ENCODE data around the gene PINK1.
"Not testable (repeated sequence)": the region's sequence is repeated elsewhere in the genome, so short reads cannot be mapped to it uniquely, and the experiment has no call there.

The PINK1 gene

DNA sequence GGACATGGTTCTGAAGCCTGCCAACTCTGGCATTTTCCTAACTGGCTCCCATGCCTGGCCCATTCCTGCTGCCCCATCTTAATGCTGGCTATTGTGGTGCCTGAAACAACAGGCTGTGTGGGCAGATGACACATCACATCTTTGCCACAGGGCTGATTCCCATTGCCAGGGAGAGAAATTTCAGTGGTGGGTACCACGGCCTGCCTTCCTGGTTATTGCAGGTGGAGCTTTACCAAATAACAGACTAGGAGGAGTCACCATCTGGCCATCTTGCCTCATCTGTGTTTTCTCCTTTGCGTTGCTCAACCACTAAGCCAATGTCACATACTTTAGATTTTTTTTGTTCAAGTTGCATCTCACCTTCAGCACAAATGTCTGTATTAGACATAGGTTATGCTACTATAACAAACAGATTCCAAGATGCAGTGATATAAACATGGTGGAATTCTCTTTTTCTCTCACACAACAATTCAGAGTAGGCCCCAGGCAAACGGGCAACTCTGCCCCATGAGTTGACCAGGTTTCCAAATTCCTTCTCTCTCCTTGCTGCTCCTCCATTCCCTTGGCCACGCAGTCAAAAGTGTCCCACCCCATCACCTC, 30.3 kb upstream of the PINK1 start:
- no peaks in the 10 kb centered on the region for H3K4me1 ChIP-seq (ENCODE audit: insufficient read depth, low read length)
- no peaks in the 10 kb centered on the region for H3K36me3 ChIP-seq (ENCODE audit: insufficient read depth, low read length)
- no peak overlapping the region for H3K9ac ChIP-seq (ENCODE audit: low read depth, low read length)
- H3K9me3 ChIP-seq (ENCODE audit: control insufficient read depth, insufficient read depth, low read length) = no peaks in the 10 kb centered on the region

DNA sequence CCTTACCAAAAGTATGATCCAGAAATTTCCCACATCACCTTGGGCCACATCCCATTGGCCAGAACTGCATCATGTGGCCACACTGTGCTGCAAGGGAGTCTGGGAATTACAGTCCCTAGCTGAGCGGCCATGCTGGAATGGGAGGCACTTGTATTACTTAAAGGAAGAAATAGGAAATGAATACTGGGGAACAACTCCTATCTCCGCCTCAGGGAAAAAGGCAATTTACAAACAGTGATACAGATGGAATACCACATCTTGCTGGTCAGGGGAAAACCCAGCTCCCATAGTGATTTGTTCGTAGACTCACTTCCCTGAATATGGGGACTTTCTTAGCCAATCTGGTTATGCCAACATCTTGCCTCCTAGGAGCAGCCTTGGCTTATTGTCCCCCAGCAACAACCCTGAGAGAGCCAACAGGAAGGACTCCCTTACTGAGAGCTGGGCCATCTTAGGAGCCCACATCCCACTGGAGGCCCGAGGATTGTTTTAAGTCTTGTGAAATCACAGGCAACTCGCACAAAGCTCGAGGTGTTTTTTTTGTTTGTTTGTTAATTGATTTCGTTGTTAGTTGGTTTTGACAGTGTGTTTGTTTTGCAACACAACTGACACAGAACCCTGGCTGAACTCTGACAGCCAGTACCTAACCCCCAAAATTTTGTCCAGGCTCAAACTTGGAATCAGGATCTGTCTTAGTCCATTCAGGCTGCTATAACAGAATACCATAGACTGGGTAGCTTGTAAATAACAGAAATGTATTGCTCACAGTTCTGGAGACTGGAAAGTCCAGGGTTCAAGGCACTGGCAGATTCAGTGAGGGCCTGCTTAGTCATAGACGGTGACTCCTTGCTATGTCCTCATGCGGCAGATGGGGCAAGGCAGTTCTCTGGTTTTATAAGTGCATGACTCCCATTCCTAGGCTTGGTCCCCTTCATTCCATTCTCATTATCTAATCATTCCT, 29.5 kb upstream of the PINK1 start:
- H3K9ac ChIP-seq (ENCODE audit: low read depth, low read length) = no peak overlapping the region
- no peaks in the 10 kb centered on the region for H3K9me3 ChIP-seq (ENCODE audit: control insufficient read depth, insufficient read depth, low read length)
- no peaks in the 10 kb centered on the region for H3K36me3 ChIP-seq (ENCODE audit: insufficient read depth, low read length)
- no peaks in the 10 kb centered on the region for H3K4me1 ChIP-seq (ENCODE audit: insufficient read depth, low read length)

DNA sequence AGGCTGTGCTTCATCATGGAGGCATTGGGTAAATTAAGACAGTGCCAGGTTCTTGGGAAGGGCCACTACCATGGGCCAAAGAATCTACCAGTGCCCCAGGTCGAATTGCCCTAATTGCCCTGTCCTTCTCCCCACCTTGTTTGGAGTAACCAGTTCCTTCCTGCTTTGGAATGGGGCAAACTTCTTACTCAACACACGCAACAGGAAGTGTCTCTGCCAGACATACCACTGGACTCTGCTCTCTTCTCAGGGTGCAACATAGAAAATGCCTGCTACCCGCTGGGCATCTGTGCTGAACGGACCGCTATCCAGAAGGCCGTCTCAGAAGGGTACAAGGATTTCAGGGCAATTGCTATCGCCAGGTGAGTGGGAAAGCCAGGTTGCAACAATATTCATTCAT, 28.6 kb upstream of the PINK1 start:
- Histone ChIP-seq H3K9me3 (ENCODE audit: control insufficient read depth, insufficient read depth, low read length) (no peaks in the 10 kb centered on the region), H3K4me1 (ENCODE audit: insufficient read depth, low read length) (peaks cover 3% of the 10 kb centered on the region; the same call in 1 of the 2 replicates), H3K36me3 (ENCODE audit: insufficient read depth, low read length) (no peaks in the 10 kb centered on the region), H3K9ac (ENCODE audit: low read depth, low read length) (no peak overlapping the region)

DNA sequence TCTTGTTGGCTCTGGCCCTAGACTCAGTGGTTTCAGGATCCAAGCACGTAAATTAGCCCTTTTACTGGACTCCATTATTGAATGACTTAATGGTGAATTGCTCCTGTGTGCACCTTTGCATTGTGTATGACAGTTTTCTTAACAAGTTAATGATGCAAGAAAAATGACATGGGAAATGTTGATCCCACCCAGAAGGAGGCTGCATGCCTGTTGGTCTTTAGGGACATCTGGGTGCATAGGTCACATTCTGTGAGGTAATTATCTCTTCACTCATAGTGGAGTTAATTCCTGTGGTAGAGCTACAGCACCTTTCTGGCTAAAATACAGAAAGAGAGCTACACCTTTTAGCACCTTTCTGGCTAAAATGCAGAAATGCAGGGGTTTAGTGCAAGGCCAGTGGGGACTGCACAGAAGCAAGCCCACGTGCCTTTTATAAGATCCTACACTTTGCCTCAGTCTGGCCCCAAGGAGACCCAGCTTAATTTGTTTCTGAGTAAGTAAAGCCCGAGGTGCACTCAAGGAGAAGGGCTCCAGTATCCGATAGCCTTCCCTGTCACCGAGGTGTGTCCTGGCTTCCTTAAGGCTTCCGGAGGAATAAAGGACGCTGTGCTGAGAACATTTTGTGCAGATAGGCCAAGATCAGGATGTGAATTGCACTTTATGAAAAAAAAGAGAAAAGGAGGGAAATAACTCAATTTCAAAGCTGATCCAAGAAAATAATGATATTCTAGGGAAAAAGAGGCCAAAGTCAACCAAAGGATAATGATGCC, 26.3 kb upstream of the PINK1 start:
- not testable (repeated sequence) for H3K9ac ChIP-seq (ENCODE audit: low read depth, low read length); H3K9me3 ChIP-seq (ENCODE audit: control insufficient read depth, insufficient read depth, low read length); H3K4me1 ChIP-seq (ENCODE audit: insufficient read depth, low read length); H3K36me3 ChIP-seq (ENCODE audit: insufficient read depth, low read length)

DNA sequence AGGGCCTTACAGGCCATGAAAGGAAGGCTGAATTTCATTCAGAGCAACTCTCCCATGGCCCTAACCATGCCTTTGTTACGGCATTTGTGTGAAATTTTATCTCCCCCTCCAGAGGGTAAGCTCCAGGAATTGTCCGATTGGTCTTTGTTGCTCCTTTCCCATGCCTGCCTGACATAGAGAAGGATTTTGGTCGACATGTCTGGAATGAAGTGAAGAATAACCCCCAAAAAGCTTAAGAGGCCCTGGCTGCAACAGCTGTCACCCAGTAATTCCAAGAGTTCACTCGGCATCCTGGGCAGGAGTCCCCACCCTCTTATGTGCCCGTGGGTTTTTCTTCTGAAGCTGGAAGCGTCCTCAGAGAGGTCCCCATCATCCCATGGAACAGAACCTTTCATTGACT, 23.7 kb upstream of the PINK1 start:
- Histone ChIP-seq H3K36me3 (ENCODE audit: insufficient read depth, low read length) (no peaks in the 10 kb centered on the region), H3K9me3 (ENCODE audit: control insufficient read depth, insufficient read depth, low read length) (no peaks in the 10 kb centered on the region), H3K9ac (ENCODE audit: low read depth, low read length) (no peak overlapping the region), H3K4me1 (ENCODE audit: insufficient read depth, low read length) (peaks cover 22% of the 10 kb centered on the region)

DNA sequence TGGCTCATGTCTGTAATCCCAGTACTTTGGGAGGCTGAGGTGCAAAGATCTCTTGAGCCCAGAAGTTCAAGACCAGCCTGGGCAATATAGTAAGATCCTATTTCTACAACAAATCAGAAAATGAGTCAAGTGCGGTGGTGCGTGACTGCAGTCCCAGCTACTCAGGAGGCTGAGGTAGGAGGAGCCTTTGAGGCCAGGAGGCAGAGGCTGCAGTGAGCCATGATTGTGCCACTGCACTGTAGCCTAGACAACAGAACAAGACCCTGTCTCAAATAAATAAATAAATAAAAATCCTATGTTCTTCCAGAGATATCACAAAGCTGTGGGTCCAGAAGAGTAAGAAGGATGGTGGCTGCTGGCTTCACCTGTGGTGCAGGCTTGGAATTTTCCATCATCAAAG, 22.3 kb upstream of the PINK1 start:
- no peaks in the 10 kb centered on the region for H3K36me3 ChIP-seq (ENCODE audit: insufficient read depth, low read length)
- H3K4me1 ChIP-seq (ENCODE audit: insufficient read depth, low read length) = peaks cover 27% of the 10 kb centered on the region
- no peak overlapping the region for H3K9ac ChIP-seq (ENCODE audit: low read depth, low read length)
- no peaks in the 10 kb centered on the region for H3K9me3 ChIP-seq (ENCODE audit: control insufficient read depth, insufficient read depth, low read length)

DNA sequence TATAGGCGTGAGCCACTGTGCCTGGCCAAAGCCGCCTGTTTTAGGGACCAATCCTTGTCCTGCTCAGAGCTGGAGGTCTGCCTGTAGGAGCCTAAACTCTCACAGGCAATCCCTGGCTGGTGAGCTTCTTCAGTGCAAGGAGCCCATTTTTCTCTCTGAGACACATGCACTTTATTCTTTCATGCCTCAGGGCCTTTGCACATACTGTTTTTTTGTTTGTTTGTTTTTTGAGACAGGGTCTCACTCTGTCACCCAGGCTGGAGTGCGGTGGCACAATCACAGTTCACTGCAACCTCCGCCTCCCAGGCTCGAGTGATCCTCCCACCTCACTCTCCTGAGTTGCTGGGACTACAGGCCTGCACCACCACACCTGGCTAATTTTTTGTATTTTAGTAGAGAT, 21.6 kb upstream of the PINK1 start:
- Histone ChIP-seq H3K9ac (ENCODE audit: low read depth, low read length) (no peak overlapping the region), H3K9me3 (ENCODE audit: control insufficient read depth, insufficient read depth, low read length) (no peaks in the 10 kb centered on the region), H3K36me3 (ENCODE audit: insufficient read depth, low read length) (no peaks in the 10 kb centered on the region), H3K4me1 (ENCODE audit: insufficient read depth, low read length) (peaks cover 33% of the 10 kb centered on the region)

DNA sequence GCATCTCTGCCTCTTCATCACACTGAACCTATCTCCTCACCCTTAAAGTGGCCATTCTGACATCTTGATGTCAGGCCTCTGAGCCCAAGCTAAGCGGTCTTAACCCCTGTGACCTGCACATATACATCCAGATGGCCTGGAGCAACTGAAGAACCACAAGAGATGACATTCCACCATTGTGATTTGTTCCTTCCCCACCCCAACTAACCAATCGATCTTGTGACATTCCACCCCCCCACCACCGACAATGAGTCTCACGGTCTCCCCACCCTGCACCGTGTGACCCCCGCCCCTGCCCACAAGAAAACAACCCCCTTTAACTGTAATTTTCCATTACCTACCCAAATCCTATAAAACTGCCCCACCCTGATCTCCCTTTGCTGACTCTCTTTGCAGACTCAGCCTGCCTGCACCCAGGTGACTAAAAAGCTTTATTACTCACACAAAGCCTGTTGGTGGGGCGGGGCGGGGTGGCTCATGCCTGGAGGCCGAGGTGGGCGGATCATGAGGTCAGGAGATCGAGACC, 21.0 kb upstream of the PINK1 start:
- no peaks in the 10 kb centered on the region for H3K9me3 ChIP-seq (ENCODE audit: control insufficient read depth, insufficient read depth, low read length)
- H3K4me1 ChIP-seq (ENCODE audit: insufficient read depth, low read length) = peaks cover 35% of the 10 kb centered on the region
- no peaks in the 10 kb centered on the region for H3K36me3 ChIP-seq (ENCODE audit: insufficient read depth, low read length)
- H3K9ac ChIP-seq (ENCODE audit: low read depth, low read length) = no peak overlapping the region

DNA sequence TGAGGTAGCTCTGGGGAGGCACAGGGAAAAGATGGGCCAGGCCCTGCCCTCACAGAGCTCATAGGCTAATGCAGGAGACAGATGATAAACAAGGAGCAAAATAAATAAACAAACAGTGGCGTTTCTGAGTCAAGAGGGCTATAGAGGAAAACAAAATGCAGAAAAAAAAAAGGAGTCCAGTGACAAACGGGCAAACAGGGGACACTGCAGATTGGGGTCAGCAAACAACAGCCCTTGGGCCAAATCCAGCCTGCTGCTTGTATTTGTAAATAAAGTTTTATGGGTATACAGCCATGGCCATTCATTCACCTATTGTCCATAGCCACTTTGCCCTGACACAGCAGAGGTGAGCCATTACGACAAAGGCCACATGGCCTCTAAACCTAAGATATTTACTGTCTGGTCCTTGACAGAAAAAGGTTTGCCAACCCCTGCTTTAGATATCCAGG, 19.1 kb upstream of the PINK1 start:
- Histone ChIP-seq H3K9me3 (ENCODE audit: control insufficient read depth, insufficient read depth, low read length) (no peaks in the 10 kb centered on the region), H3K36me3 (ENCODE audit: insufficient read depth, low read length) (no peaks in the 10 kb centered on the region), H3K9ac (ENCODE audit: low read depth, low read length) (no peak overlapping the region), H3K4me1 (ENCODE audit: insufficient read depth, low read length) (peaks cover 35% of the 10 kb centered on the region)

DNA sequence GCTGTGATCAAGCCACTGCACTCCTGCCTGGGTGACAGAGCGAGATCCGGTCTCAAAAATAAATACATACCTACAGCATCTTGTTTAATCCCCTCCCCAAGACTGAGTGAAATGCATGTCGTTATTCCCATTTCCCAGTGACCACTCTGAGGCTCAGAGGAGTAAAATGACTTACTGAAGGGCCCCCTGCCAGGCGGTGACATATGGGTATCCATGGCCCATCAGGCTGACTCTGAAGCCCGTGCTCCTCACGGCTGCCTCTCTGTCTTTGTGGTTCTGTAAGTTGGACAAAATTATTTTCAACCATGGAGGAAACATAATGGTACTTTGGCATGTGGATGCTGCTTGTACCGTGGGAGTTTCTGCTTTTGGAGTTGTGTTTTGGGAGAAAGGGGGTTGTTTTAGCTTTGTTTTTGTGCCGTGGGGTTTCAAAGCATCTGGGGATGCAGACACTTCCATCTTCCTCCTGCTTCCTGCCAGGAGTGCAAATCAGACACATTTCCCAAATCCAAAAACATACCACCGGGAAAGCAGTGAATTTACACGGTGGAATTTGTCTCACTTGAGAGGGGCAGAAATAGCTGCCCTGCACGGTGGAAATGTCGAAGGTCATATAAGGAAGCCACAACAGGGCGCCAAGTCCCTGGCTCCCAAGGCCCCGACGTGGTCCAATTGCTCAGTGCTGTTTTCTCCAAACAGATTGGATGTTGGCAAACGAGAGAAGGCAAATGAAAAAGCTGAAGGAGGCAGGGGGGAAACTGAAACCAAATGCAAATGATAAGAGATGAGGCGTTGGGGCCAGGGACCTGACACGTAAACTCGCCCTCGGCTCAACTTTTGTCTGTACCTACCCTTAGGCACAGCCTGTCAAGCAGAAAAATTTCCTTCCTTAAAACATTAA, 17.1 kb upstream of the PINK1 start:
- Histone ChIP-seq H3K4me1 (ENCODE audit: insufficient read depth, low read length) (peaks cover 31% of the 10 kb centered on the region), H3K9me3 (ENCODE audit: control insufficient read depth, insufficient read depth, low read length) (no peaks in the 10 kb centered on the region), H3K9ac (ENCODE audit: low read depth, low read length) (no peak overlapping the region), H3K36me3 (ENCODE audit: insufficient read depth, low read length) (no peaks in the 10 kb centered on the region)

DNA sequence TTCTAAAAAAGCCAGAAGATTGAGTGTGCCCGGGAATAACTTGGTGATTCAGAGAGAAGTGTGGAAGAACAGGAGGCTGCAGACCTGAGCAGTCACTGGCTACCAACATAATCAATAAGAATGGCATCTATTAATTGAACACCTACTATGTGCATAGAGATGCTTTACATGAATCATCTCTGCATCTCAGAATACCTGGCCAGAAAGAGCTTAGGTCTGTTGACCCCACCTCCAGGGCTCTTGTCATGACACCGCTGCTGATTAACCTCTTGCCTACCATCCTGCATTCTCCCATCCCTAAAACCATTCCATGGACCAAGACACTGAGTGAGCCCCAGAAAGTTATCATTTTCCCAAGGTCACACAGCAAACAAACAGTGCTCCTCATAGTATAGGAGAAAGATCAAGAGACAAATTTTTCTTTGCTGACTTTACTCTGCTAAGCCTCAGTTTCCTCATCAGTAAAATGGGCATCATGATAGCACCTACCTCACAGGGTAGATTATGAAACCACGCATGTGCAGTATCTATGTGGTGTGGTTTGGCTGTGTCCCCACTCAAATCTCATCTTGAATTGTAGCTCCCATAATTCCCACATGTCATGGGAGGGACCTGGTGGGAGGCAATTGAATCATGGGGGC, 16.3 kb upstream of the PINK1 start:
- Histone ChIP-seq H3K36me3 (ENCODE audit: insufficient read depth, low read length) (no peaks in the 10 kb centered on the region), H3K9ac (ENCODE audit: low read depth, low read length) (no peak overlapping the region), H3K9me3 (ENCODE audit: control insufficient read depth, insufficient read depth, low read length) (no peaks in the 10 kb centered on the region), H3K4me1 (ENCODE audit: insufficient read depth, low read length) (peaks cover 31% of the 10 kb centered on the region)

DNA sequence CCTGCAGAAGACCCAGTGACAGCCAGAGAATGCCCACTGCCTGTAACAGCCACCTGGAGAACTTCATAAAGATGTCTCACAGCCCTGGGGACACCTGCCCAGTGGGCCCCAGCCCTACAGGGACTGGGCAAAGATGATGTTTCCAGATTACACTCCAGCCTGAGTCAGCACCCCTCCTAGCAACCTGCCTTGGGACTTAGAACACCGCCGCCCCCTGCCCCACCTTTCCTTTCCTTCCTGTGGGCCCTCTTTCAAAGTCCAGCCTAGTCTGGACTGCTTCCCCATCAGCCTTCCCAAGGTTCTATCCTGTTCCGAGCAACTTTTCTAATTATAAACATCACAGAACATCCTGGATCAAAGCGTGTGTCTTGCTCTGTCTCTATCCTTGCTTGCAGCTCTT, 14.7 kb upstream of the PINK1 start:
- Histone ChIP-seq H3K36me3 (ENCODE audit: insufficient read depth, low read length) (no peaks in the 10 kb centered on the region), H3K4me1 (ENCODE audit: insufficient read depth, low read length) (peaks cover 25% of the 10 kb centered on the region), H3K9ac (ENCODE audit: low read depth, low read length) (no peak overlapping the region), H3K9me3 (ENCODE audit: control insufficient read depth, insufficient read depth, low read length) (no peaks in the 10 kb centered on the region)

DNA sequence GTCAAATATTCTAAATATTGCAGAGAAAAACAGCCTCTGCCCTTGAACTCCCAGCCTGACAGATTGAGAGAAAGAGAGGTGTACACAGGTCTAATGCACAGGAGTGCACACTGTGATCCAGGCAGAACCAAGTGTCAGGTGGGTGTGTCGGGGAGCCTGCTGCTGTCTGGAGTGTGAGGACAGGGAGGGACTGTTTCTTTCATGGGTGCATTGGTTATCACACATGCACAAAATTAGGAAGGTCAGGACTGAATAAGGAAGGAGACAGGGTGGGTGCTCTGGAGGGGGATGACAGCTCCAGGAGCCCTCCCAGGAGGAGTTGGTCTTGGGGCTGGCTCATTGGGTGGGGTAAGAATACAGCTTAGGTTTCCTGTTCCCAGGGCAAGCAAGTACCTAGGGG, 13.3 kb upstream of the PINK1 start:
- no peaks in the 10 kb centered on the region for H3K9me3 ChIP-seq (ENCODE audit: control insufficient read depth, insufficient read depth, low read length)
- no peak overlapping the region for H3K9ac ChIP-seq (ENCODE audit: low read depth, low read length)
- no peaks in the 10 kb centered on the region for H3K36me3 ChIP-seq (ENCODE audit: insufficient read depth, low read length)
- peaks cover 17% of the 10 kb centered on the region; the same call in 1 of the 2 replicates for H3K4me1 ChIP-seq (ENCODE audit: insufficient read depth, low read length)

Measured in ES-I3 (cell line).